ENCODE results near the gene SLC13A5.

SLC13A5 gene

DNA sequence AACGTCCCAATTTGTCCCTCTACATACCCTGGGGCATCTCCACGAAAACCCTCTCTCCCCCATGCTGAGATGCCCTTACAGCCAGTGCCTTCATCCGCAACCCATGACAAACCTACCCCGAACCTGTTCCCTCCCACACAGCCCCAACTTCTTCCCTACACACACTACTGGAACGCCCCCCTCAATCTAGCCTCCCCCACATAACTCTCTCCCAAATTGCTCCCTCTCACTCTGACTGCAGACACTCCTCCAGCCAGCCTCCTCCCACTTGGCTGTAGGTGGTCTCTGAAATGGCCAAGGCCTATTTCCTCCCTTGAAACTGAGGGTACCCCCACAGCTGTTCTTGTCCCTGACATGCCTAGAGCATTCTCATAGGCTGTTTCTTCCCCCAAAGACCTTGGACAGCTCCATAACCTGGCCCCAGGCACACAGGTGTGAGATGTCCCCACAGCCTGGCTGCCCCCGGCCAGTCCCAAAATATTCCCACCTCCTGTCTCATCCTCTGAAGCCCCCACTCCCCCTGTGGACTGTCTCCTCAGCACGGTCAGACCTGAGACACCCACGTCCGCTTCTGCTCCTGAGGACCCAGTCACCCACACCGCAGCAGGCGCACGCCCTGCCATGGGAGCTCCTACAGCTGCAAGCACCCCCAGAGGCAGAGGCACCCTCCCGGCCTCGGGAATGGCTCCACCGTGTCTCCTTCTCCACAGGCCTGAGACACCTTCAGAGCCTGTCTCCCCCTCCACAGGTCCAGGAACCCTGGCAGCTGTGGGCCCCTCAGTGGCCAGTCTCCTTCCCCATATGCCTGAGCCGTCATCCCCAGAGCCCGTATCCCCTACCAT lies 76.3 kb downstream of the SLC13A5 start:
- DNase-seq = no peak

- DNase-seq = no peak
Measured at GRCh38 chr17:6636105-6636504, 77.1 kb downstream of the SLC13A5 start.

Data from T-helper 9 cell (primary cell).